ENCODE data around the gene FAM81A. TPM values are rescaled to one million over a fixed set of nuclear protein-coding genes. Genes with fewer than 3 reads are reported as not detected.
"Not testable (repeated sequence)": the region's sequence is repeated elsewhere in the genome, so short reads cannot be mapped to it uniquely, and the experiment has no call there.

FAM81A gene
- total and polyA plus RNA-seq, 4 donors: under 0.01 to 0.13 (median 0.07) TPM

- H3K4me1 ChIP-seq (ENCODE audit: control insufficient read depth in 4 of 4, insufficient read depth in 4 of 4, low read length in 3 of 4); H3K27ac ChIP-seq (ENCODE audit: low read depth in 1 of 2, low read length in 2 of 2); DNase-seq (ENCODE audit: low spot score); H3K9ac ChIP-seq (ENCODE audit: low read depth in 1 of 2, low read length in 2 of 2); H3K4me3 ChIP-seq (ENCODE audit: low read depth in 1 of 3, low read length in 3 of 3); H3K27me3 ChIP-seq (ENCODE audit: control insufficient read depth in 4 of 4, insufficient read depth in 4 of 4, low read length in 3 of 4); H3K9me3 ChIP-seq (ENCODE audit: control insufficient read depth in 4 of 4, low read length in 3 of 4); H3K36me3 ChIP-seq (ENCODE audit: control insufficient read depth in 4 of 4, insufficient read depth in 3 of 4, low read depth in 1 of 4, low read length in 3 of 4): not testable (repeated sequence)
- 72% methylated on average over 3 of the region's 3 CpGs for WGBS
Observed at GRCh38 chr15:59428898-59429297, 9.1 kb upstream of the FAM81A start.

- H3K9ac ChIP-seq (ENCODE audit: low read depth in 1 of 2, low read length in 2 of 2): no peak overlapping the region
- no peaks in the 10 kb centered on the region for H3K36me3 ChIP-seq (ENCODE audit: control insufficient read depth in 4 of 4, insufficient read depth in 3 of 4, low read depth in 1 of 4, low read length in 3 of 4)
- no peak overlapping the region for H3K27ac ChIP-seq (ENCODE audit: low read depth in 1 of 2, low read length in 2 of 2)
- no peak overlapping the region for H3K4me3 ChIP-seq (ENCODE audit: low read depth in 1 of 3, low read length in 3 of 3)
- peaks cover 0 to 6% (median 0%) of the 10 kb centered on the region in 4 donors for H3K27me3 ChIP-seq (ENCODE audit: control insufficient read depth in 4 of 4, insufficient read depth in 4 of 4, low read length in 3 of 4)
- WGBS: 97% methylated on average over 1 of the region's 1 CpG
- TF ChIP-seq EGR1 (IDR thresholded peaks at IDR 0.05; ENCODE audit: low read depth in 2 of 2): no peak
- TF ChIP-seq, protein P1, sequence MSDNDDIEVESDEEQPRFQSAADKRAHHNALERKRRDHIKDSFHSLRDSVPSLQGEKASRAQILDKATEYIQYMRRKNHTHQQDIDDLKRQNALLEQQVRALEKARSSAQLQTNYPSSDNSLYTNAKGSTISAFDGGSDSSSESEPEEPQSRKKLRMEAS (IDR thresholded peaks at IDR 0.05): no peak
- TF ChIP-seq HNF4A (conservative IDR thresholded peaks at IDR 0.05): no peak
- TF ChIP-seq SP1 (IDR thresholded peaks at IDR 0.05): no peak
- H3K4me1 ChIP-seq (ENCODE audit: control insufficient read depth in 4 of 4, insufficient read depth in 4 of 4, low read length in 3 of 4): peaks cover 2 to 5% (median 4%) of the 10 kb centered on the region in 4 donors
- no peaks in the 10 kb centered on the region for H3K9me3 ChIP-seq (ENCODE audit: control insufficient read depth in 4 of 4, low read length in 3 of 4)
- no peak for DNase-seq (ENCODE audit: low spot score)
Observed at GRCh38 chr15:59432389-59432788, 5.6 kb upstream of the FAM81A start.

DNA sequence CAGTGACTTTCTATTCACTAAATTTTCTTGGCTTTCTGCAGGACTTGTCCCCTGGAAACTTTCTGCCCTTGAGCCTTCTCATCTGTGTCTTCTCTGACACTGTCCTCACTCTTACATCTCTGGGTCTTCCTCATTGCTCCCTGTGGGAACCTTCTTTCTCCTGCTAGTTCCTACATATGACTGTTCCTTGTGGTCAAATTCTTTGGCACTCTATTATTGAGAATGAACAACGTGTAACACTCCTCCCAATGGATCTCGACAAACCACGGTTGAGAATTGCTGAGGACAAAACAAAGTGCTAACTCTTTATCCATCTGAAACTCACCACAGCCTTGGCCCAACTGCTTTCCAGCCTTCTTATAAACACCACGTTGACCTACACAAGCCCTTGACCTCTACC, 3.5 kb upstream of the FAM81A start:
- H3K9ac ChIP-seq (ENCODE audit: low read depth in 1 of 2, low read length in 2 of 2): no peak overlapping the region
- 74% methylated on average over 4 of the region's 4 CpGs for WGBS
- TF ChIP-seq RAD21 (IDR thresholded peaks at IDR 0.05) (no peak), NR2F2 (IDR thresholded peaks at IDR 0.05) (no peak), EGR1 (IDR thresholded peaks at IDR 0.05; ENCODE audit: low read depth in 2 of 2) (no peak), SP1 (IDR thresholded peaks at IDR 0.05) (no peak), HNF4G (IDR thresholded peaks at IDR 0.05) (no peak), JUND (IDR thresholded peaks at IDR 0.05) (no peak), FOXA1 (IDR thresholded peaks at IDR 0.05) (no peak), HNF4A (conservative IDR thresholded peaks at IDR 0.05) (no peak), GABPA (IDR thresholded peaks at IDR 0.05 in 1 of 2, conservative IDR thresholded peaks at IDR 0.05 in 1 of 2) (no peak), RXRA (IDR thresholded peaks at IDR 0.05) (no peak), TAF1 (conservative IDR thresholded peaks at IDR 0.05) (no peak), ATF3 (IDR thresholded peaks at IDR 0.05) (no peak), FOXA2 (IDR thresholded peaks at IDR 0.05) (no peak)
- TF ChIP-seq, protein P2, sequence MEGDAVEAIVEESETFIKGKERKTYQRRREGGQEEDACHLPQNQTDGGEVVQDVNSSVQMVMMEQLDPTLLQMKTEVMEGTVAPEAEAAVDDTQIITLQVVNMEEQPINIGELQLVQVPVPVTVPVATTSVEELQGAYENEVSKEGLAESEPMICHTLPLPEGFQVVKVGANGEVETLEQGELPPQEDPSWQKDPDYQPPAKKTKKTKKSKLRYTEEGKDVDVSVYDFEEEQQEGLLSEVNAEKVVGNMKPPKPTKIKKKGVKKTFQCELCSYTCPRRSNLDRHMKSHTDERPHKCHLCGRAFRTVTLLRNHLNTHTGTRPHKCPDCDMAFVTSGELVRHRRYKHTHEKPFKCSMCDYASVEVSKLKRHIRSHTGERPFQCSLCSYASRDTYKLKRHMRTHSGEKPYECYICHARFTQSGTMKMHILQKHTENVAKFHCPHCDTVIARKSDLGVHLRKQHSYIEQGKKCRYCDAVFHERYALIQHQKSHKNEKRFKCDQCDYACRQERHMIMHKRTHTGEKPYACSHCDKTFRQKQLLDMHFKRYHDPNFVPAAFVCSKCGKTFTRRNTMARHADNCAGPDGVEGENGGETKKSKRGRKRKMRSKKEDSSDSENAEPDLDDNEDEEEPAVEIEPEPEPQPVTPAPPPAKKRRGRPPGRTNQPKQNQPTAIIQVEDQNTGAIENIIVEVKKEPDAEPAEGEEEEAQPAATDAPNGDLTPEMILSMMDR (IDR thresholded peaks at IDR 0.05; ENCODE audit: low read depth, low read length, missing input control): no peak
- TF ChIP-seq, protein P1 (IDR thresholded peaks at IDR 0.05): no peak
- H3K9me3 ChIP-seq (ENCODE audit: control insufficient read depth in 4 of 4, low read length in 3 of 4): no peaks in the 10 kb centered on the region
- peaks cover 6 to 17% (median 13%) of the 10 kb centered on the region in 4 donors for H3K4me1 ChIP-seq (ENCODE audit: control insufficient read depth in 4 of 4, insufficient read depth in 4 of 4, low read length in 3 of 4)
- H3K4me3 ChIP-seq (ENCODE audit: low read depth in 1 of 3, low read length in 3 of 3): no peak overlapping the region
- H3K36me3 ChIP-seq (ENCODE audit: control insufficient read depth in 4 of 4, insufficient read depth in 3 of 4, low read depth in 1 of 4, low read length in 3 of 4): no peaks in the 10 kb centered on the region
- no peak overlapping the region for H3K27ac ChIP-seq (ENCODE audit: low read depth in 1 of 2, low read length in 2 of 2)
- no peak for DNase-seq (ENCODE audit: low spot score)
- peaks cover 0 to 8% (median 0%) of the 10 kb centered on the region in 4 donors for H3K27me3 ChIP-seq (ENCODE audit: control insufficient read depth in 4 of 4, insufficient read depth in 4 of 4, low read length in 3 of 4)

Measured in liver (tissue), 9 donors.